HepG2 (cell line): ENCODE measurements around the gene SYVN1. TPM values are rescaled to one million over a fixed set of nuclear protein-coding genes. Genes with fewer than 3 reads are reported as not detected.
A peak's percentile ranks its signal among the peaks of the same experiment; 100 is the strongest.

ENCODE experiments used
- AHR ChIP-seq: IDR thresholded peaks from 2 replicates; pipeline ENCODE4 v1.6.1; 2018; ENCODE audit warnings: missing genetic modification reagents, missing compliant biosample characterization
- BRCA1 ChIP-seq: sonication (generic); formaldehyde crosslinking; IDR thresholded peaks from 2 replicates; pipeline ENCODE4 v1.4.0; 2020; ENCODE audit warnings: missing genetic modification reagents
- CCDC6 ChIP-seq: sonication (generic); formaldehyde crosslinking; IDR thresholded peaks from 2 replicates; pipeline ENCODE4 v1.8.1; 2022; ENCODE audit warnings: mild to moderate bottlenecking, missing genetic modification reagents, moderate library complexity
- CREB3 ChIP-seq: sonication (generic); formaldehyde crosslinking; IDR thresholded peaks from 2 replicates; pipeline ENCODE4 v1.5.0; 2020; ENCODE audit warnings: missing genetic modification reagents
- DZIP1 ChIP-seq: sonication (generic); formaldehyde crosslinking; IDR thresholded peaks from 2 replicates; pipeline ENCODE4 v1.5.0; 2020; ENCODE audit warnings: mild to moderate bottlenecking, missing genetic modification reagents
- ETS1 ChIP-seq: sonication (generic); formaldehyde crosslinking; IDR thresholded peaks from 2 replicates; pipeline ENCODE4 v1.4.0; 2020; ENCODE audit warnings: missing genetic modification reagents
- ETV5 ChIP-seq: IDR thresholded peaks from 2 replicates; pipeline ENCODE4 v1.6.1; 2018; ENCODE audit warnings: missing biosample characterization, missing genetic modification reagents, inconsistent platforms, borderline replicate concordance
- HOXA5 ChIP-seq: sonication (generic); formaldehyde crosslinking; IDR thresholded peaks from 2 replicates; pipeline ENCODE4 v1.4.0; 2020; ENCODE audit warnings: missing genetic modification reagents
- KAT2B ChIP-seq: fragments of 150-350 bp; IDR thresholded peaks from 2 replicates; pipeline ENCODE4 v1.6.1; 2014; ENCODE audit warnings: low read depth, low read length, borderline replicate concordance
- MTF1 ChIP-seq: sonication (generic); formaldehyde crosslinking; IDR thresholded peaks from 2 replicates; pipeline ENCODE4 v1.5.0; 2020; ENCODE audit warnings: missing genetic modification reagents
- NR2C2 ChIP-seq: sonication (generic); formaldehyde crosslinking; IDR thresholded peaks from 2 replicates; pipeline ENCODE4 v1.4.0; 2020; ENCODE audit warnings: missing genetic modification reagents, mild to moderate bottlenecking, moderate library complexity, borderline replicate concordance
- TOE1 ChIP-seq: sonication (generic); formaldehyde crosslinking; IDR thresholded peaks from 2 replicates; pipeline ENCODE4 v1.4.0; 2020; ENCODE audit warnings: mild to moderate bottlenecking, missing genetic modification reagents
- ZKSCAN5 ChIP-seq: sonication (generic); formaldehyde crosslinking; IDR thresholded peaks from 2 replicates; pipeline ENCODE4 v1.5.1; 2020; ENCODE audit warnings: mild to moderate bottlenecking, missing genetic modification reagents
- ZMAT5 ChIP-seq: sonication (generic); formaldehyde crosslinking; IDR thresholded peaks from 2 replicates; pipeline ENCODE4 v1.5.0; 2020; ENCODE audit warnings: mild to moderate bottlenecking, low read depth, missing genetic modification reagents, borderline replicate concordance
- ZNF281 ChIP-seq: sonication (generic); formaldehyde crosslinking; IDR thresholded peaks from 2 replicates; pipeline ENCODE4 v1.4.0; 2020; ENCODE audit warnings: missing genetic modification reagents, borderline replicate concordance
- ZNF3 ChIP-seq: IDR thresholded peaks from 2 replicates; pipeline ENCODE4 v1.7.0; 2017; ENCODE audit warnings: inconsistent platforms
- ZNF431 ChIP-seq: sonication (generic); formaldehyde crosslinking; IDR thresholded peaks from 2 replicates; pipeline ENCODE4 v1.9.0; 2022; ENCODE audit warnings: missing genetic modification reagents, low read depth, mild to moderate bottlenecking, borderline replicate concordance
- ZNF598 ChIP-seq: sonication (generic); formaldehyde crosslinking; IDR thresholded peaks from 2 replicates; pipeline ENCODE4 v1.5.1; 2020; ENCODE audit warnings: mild to moderate bottlenecking, missing genetic modification reagents, borderline replicate concordance
- ZNF720 ChIP-seq: sonication (generic); formaldehyde crosslinking; IDR thresholded peaks from 2 replicates; pipeline ENCODE4 v1.4.0; 2020; ENCODE audit warnings: missing genetic modification reagents
- ZNF773 ChIP-seq: sonication (generic); formaldehyde crosslinking; IDR thresholded peaks from 2 replicates; pipeline ENCODE4 v1.4.0; 2020; ENCODE audit warnings: missing genetic modification reagents, borderline replicate concordance
- polyA plus RNA-seq, 8 experiments: library from polyadenylated mRNA; depleted of rRNA in 3 of 8; stranded (reverse) in 7 of 8; unstranded in 1 of 8; fragments of >200 nt; fragmentation: Illumina TruSeq in 4 of 8; extraction: Trizol in 4 of 8; gene quantifications; 2 replicates each; pipeline versions ENCODE4 v1.2.1 to v1.2.3, GENCODE V29; 2011 to 2016; ENCODE audit warnings: low read depth in 4 of 8, missing spikeins in 1 of 8, mixed read lengths in 1 of 8; ENCODE audit not compliant: insufficient read depth in 1 of 8
- total RNA-seq, 5 experiments: library from RNA; depleted of rRNA; stranded (reverse); fragments of >200 nt; fragmentation: Illumina TruSeq; extraction: Trizol; gene quantifications; 2 replicates each; pipeline ENCODE4 v1.2.3, GENCODE V29; 2016; ENCODE audit warnings: low read depth in 1 of 5

The SYVN1 gene
- total and polyA plus RNA-seq, 2 of the 13 experiments (the other 11 are each of a cell fraction or from before 2014, with no cell fraction given), result 10.3 to 22.5 TPM

GRCh38 chr11:65111744-65112545 lies 22.4 kb downstream of the SYVN1 start, which contains the start of gene TM7SF2 (continued):
- TF ChIP-seq ZNF431 (CRISPR knock-in tag), result no peak
- TF ChIP-seq ETV5 (CRISPR knock-in tag), result peak; percentile 34; the same call in 1 of the 2 replicates
- TF ChIP-seq MTF1 (CRISPR knock-in tag), result no peak; the same call in 1 of the 2 replicates
- no peak; the same call in 1 of the 2 replicates for TF ChIP-seq ZNF3 (CRISPR knock-in tag)
- TF ChIP-seq ZNF281 (CRISPR knock-in tag), result no peak
- peak; percentile 75 for TF ChIP-seq HOXA5 (CRISPR knock-in tag)
- TF ChIP-seq NR2C2, result 0 out of 2 replicates have a peak, but pooled peaks have one; percentile 25
- 0 out of 2 replicates have a peak, but pooled peaks have one; percentile 46 for TF ChIP-seq CCDC6
- TF ChIP-seq DZIP1 (CRISPR knock-in tag), result no peak
- no peak for TF ChIP-seq AHR (CRISPR knock-in tag)
- TF ChIP-seq TOE1 (CRISPR knock-in tag), result no peak
- TF ChIP-seq ZKSCAN5, result no peak
- TF ChIP-seq ZNF598 (CRISPR knock-in tag), result 0 out of 2 replicates have a peak, but pooled peaks have one; percentile 46
- no peak for TF ChIP-seq KAT2B
- TF ChIP-seq ETS1 (CRISPR knock-in tag), result no peak
- TF ChIP-seq ZMAT5 (CRISPR knock-in tag), result no peak
- TF ChIP-seq CREB3, result no peak
- TF ChIP-seq ZNF720 (CRISPR knock-in tag), result no peak
- no peak; the same call in 1 of the 2 replicates for TF ChIP-seq ZNF773 (CRISPR knock-in tag)
- no peak for TF ChIP-seq BRCA1
